ENCODE results near the gene YBEY. TPM values are rescaled to one million over a fixed set of nuclear protein-coding genes. Genes with fewer than 3 reads are reported as not detected.

The YBEY gene
- total and polyA plus RNA-seq, 2 of the 13 experiments (the other 11 are each of a cell fraction or from before 2014, with no cell fraction given): 6.5 to 8.9 TPM

GRCh38 chr21:46323710-46324389, 37.7 kb downstream of the YBEY start, which contains the start of the genes C21orf58 and PCNT (continued):
- TF ChIP-seq SRSF9 (IDR thresholded peaks at IDR 0.05; ENCODE audit: borderline replicate concordance, insufficient read depth, low read depth, low read length, poor library complexity, severe bottlenecking) (no peak), MIER2 (CRISPR knock-in tag; IDR thresholded peaks at IDR 0.05) (no peak), NR1H2 (CRISPR knock-in tag; IDR thresholded peaks at IDR 0.05; ENCODE audit: borderline replicate concordance, low read depth) (no peak), ZBTB20 (CRISPR knock-in tag; IDR thresholded peaks at IDR 0.05; ENCODE audit: borderline replicate concordance, low read depth) (no peak), ZBTB26 (CRISPR knock-in tag; IDR thresholded peaks at IDR 0.05; ENCODE audit: borderline replicate concordance) (no peak), ZNF766 (CRISPR knock-in tag; IDR thresholded peaks at IDR 0.05; ENCODE audit: borderline replicate concordance) (no peak), ZNF558 (CRISPR knock-in tag; IDR thresholded peaks at IDR 0.05; ENCODE audit: borderline replicate concordance) (no peak), ISL2 (CRISPR knock-in tag; IDR thresholded peaks at IDR 0.05) (no peak), CERS6 (CRISPR knock-in tag; IDR thresholded peaks at IDR 0.05) (no peak), CHD4 (IDR thresholded peaks at IDR 0.05; ENCODE audit: borderline replicate concordance, low read length) (no peak)
- TF ChIP-seq, protein P1, sequence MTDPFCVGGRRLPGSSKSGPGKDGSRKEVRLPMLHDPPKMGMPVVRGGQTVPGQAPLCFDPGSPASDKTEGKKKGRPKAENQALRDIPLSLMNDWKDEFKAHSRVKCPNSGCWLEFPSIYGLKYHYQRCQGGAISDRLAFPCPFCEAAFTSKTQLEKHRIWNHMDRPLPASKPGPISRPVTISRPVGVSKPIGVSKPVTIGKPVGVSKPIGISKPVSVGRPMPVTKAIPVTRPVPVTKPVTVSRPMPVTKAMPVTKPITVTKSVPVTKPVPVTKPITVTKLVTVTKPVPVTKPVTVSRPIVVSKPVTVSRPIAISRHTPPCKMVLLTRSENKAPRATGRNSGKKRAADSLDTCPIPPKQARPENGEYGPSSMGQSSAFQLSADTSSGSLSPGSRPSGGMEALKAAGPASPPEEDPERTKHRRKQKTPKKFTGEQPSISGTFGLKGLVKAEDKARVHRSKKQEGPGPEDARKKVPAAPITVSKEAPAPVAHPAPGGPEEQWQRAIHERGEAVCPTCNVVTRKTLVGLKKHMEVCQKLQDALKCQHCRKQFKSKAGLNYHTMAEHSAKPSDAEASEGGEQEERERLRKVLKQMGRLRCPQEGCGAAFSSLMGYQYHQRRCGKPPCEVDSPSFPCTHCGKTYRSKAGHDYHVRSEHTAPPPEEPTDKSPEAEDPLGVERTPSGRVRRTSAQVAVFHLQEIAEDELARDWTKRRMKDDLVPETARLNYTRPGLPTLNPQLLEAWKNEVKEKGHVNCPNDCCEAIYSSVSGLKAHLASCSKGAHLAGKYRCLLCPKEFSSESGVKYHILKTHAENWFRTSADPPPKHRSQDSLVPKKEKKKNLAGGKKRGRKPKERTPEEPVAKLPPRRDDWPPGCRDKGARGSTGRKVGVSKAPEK (CRISPR knock-in tag; IDR thresholded peaks at IDR 0.05; ENCODE audit: borderline replicate concordance): no peak
- TF ChIP-seq, protein P2, sequence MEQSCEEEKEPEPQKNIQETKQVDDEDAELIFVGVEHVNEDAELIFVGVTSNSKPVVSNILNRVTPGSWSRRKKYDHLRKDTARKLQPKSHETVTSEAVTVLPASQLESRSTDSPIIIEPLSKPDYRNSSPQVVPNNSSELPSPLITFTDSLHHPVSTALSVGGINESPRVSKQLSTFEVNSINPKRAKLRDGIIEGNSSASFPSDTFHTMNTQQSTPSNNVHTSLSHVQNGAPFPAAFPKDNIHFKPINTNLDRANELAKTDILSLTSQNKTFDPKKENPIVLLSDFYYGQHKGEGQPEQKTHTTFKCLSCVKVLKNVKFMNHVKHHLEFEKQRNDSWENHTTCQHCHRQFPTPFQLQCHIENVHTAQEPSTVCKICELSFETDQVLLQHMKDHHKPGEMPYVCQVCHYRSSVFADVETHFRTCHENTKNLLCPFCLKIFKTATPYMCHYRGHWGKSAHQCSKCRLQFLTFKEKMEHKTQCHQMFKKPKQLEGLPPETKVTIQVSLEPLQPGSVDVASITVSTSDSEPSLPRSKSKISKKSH (CRISPR knock-in tag; IDR thresholded peaks at IDR 0.05; ENCODE audit: borderline replicate concordance): 0 out of 2 replicates have a peak, but pooled peaks have one; percentile 77
- TF ChIP-seq, protein P3, sequence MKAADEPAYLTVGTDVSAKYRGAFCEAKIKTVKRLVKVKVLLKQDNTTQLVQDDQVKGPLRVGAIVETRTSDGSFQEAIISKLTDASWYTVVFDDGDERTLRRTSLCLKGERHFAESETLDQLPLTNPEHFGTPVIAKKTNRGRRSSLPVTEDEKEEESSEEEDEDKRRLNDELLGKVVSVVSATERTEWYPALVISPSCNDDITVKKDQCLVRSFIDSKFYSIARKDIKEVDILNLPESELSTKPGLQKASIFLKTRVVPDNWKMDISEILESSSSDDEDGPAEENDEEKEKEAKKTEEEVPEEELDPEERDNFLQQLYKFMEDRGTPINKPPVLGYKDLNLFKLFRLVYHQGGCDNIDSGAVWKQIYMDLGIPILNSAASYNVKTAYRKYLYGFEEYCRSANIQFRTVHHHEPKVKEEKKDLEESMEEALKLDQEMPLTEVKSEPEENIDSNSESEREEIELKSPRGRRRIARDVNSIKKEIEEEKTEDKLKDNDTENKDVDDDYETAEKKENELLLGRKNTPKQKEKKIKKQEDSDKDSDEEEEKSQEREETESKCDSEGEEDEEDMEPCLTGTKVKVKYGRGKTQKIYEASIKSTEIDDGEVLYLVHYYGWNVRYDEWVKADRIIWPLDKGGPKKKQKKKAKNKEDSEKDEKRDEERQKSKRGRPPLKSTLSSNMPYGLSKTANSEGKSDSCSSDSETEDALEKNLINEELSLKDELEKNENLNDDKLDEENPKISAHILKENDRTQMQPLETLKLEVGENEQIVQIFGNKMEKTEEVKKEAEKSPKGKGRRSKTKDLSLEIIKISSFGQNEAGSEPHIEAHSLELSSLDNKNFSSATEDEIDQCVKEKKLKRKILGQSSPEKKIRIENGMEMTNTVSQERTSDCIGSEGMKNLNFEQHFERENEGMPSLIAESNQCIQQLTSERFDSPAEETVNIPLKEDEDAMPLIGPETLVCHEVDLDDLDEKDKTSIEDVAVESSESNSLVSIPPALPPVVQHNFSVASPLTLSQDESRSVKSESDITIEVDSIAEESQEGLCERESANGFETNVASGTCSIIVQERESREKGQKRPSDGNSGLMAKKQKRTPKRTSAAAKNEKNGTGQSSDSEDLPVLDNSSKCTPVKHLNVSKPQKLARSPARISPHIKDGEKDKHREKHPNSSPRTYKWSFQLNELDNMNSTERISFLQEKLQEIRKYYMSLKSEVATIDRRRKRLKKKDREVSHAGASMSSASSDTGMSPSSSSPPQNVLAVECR (CRISPR knock-in tag; IDR thresholded peaks at IDR 0.05; ENCODE audit: borderline replicate concordance): peak; percentile 91; the same call in 1 of the 2 replicates
